GM19328 (cell line): ENCODE results near the gene KCNJ10.

Experiments
- ATAC-seq: cut with Tn5 transposase; IDR thresholded peaks from one replicate; pipeline ENCODE4 v1.9.1; 2021; ENCODE audit warnings: mild to moderate bottlenecking, moderate library complexity; ENCODE audit not compliant: unreplicated experiment

KCNJ10 gene

GRCh38 chr1:159970932-159971342 is 99.0 kb downstream of the KCNJ10 start:
- ATAC-seq, result no peak

- no peak for ATAC-seq
Measured at GRCh38 chr1:159968901-159969300, 101.1 kb downstream of the KCNJ10 start.

GRCh38 chr1:159965263-159965662 is 104.7 kb downstream of the KCNJ10 start:
- no peak for ATAC-seq

- no peak for ATAC-seq
Measured at GRCh38 chr1:159964144-159964543, 105.8 kb downstream of the KCNJ10 start.

GRCh38 chr1:159962176-159962575 is 107.8 kb downstream of the KCNJ10 start:
- no peak for ATAC-seq

GRCh38 chr1:159961636-159962035 is 108.3 kb downstream of the KCNJ10 start:
- ATAC-seq, result no peak

GRCh38 chr1:159960721-159961381 is 109.1 kb downstream of the KCNJ10 start:
- no peak for ATAC-seq

- ATAC-seq, result no peak
Measured at GRCh38 chr1:159959451-159959850, 110.5 kb downstream of the KCNJ10 start.

- ATAC-seq, result no peak
Measured at GRCh38 chr1:159958719-159959380, 111.1 kb downstream of the KCNJ10 start.

- ATAC-seq, result no peak
Measured at GRCh38 chr1:159957824-159958268, 112.1 kb downstream of the KCNJ10 start.

- ATAC-seq, result no peak
Measured at GRCh38 chr1:159955456-159955855, 114.5 kb downstream of the KCNJ10 start.

GRCh38 chr1:159953536-159954515 is 116.1 kb downstream of the KCNJ10 start, which contains the start of gene SLAMF9:
Gene SLAMF9 (minus strand): TSS chr1:159954237. CDS start chr1:159954137, 100 bp downstream.
- no peak for ATAC-seq

- ATAC-seq, result no peak
Measured at GRCh38 chr1:159952932-159953331, 117.0 kb downstream of the KCNJ10 start.

- ATAC-seq, result no peak
Measured at GRCh38 chr1:159951551-159951950, 118.4 kb downstream of the KCNJ10 start.

GRCh38 chr1:159951016-159951415 is 118.9 kb downstream of the KCNJ10 start:
- no peak for ATAC-seq

GRCh38 chr1:159949981-159950381 is 120.0 kb downstream of the KCNJ10 start:
- no peak for ATAC-seq

- no peak for ATAC-seq
Measured at GRCh38 chr1:159949123-159949522, 120.8 kb downstream of the KCNJ10 start.
